OCI-LY3 (cell line): ENCODE results near the gene COL1A2.

Source experiments
- H2AFZ ChIP-seq: fragments of 200-600, 300-600 bp; shearing (Covaris generic); 2 replicates; pipeline ENCODE4 v1.6.0; 2014; ENCODE audit warnings: antibody characterized with exemption, low read depth, low read length
- H3K27ac ChIP-seq: fragments of 200-600, 300-600 bp; sonication (generic); 2 replicates; pipeline ENCODE4 v1.5.1; 2014; ENCODE audit warnings: mild to moderate bottlenecking, low read length, moderate library complexity, mixed read lengths
- H3K27me3 ChIP-seq: fragments of 200-600, 300-600 bp; sonication (generic); 2 replicates; pipeline ENCODE4 v1.6.1; 2014; ENCODE audit warnings: low read depth, low read length, mixed read lengths
- H3K36me3 ChIP-seq: fragments of 200-600, 300-600 bp; sonication (generic); replicated peaks from 2 replicates; pipeline ENCODE3; 2014; ENCODE audit warnings: low read depth, low read length, mixed read lengths
- H3K4me1 ChIP-seq: fragments of 300-600, 200-600 bp; sonication (generic); 2 replicates; pipeline ENCODE4 v1.6.1; 2014; ENCODE audit warnings: low read length, mixed read lengths
- H3K4me2 ChIP-seq: fragments of 200-600, 300-600 bp; sonication (generic); 2 replicates; pipeline ENCODE4 v1.6.1; 2014; ENCODE audit warnings: low read length, mixed read lengths
- H3K4me3 ChIP-seq: fragments of 300-600, 200-600 bp; sonication (generic); 2 replicates; pipeline ENCODE4 v1.5.1; 2014; ENCODE audit warnings: antibody characterized with exemption, mild to moderate bottlenecking, low read length, moderate library complexity
- H3K79me2 ChIP-seq: fragments of 300-600, 200-600 bp; shearing (Covaris generic); 2 replicates; pipeline ENCODE4 v1.6.1; 2014; ENCODE audit warnings: mild to moderate bottlenecking, low read length, mixed read lengths
- H3K9ac ChIP-seq: fragments of 300-600, 200-600 bp; shearing (Covaris generic); 2 replicates; pipeline ENCODE4 v1.6.0; 2014; ENCODE audit warnings: mild to moderate bottlenecking, low read length, moderate library complexity
- H3K9me3 ChIP-seq: fragments of 200-600, 300-600 bp; shearing (Covaris generic); 2 replicates; pipeline ENCODE4 v1.6.1; 2014; ENCODE audit warnings: low read length, mixed read lengths; ENCODE audit not compliant: insufficient read depth
- H4K20me1 ChIP-seq: fragments of 200-600, 300-600 bp; sonication (generic); 2 replicates; pipeline ENCODE4 v1.6.1; 2016; ENCODE audit warnings: low read length, mixed read lengths; ENCODE audit not compliant: insufficient read depth
- EZH2phosphoT487 ChIP-seq: fragments of 200-600 bp; shearing (Covaris generic); IDR thresholded peaks from 2 replicates; pipeline ENCODE4 v1.6.1; 2018; ENCODE audit warnings: antibody characterized with exemption, mixed run types, low read depth
- TF ChIP-seq, protein P1 (sequence below): fragments of 200-600, 300-600 bp; sonication (generic); IDR thresholded peaks from 2 replicates; pipeline ENCODE4 v1.5.1; 2014; ENCODE audit warnings: antibody characterized with exemption, low read length, low read depth

The COL1A2 gene

DNA sequence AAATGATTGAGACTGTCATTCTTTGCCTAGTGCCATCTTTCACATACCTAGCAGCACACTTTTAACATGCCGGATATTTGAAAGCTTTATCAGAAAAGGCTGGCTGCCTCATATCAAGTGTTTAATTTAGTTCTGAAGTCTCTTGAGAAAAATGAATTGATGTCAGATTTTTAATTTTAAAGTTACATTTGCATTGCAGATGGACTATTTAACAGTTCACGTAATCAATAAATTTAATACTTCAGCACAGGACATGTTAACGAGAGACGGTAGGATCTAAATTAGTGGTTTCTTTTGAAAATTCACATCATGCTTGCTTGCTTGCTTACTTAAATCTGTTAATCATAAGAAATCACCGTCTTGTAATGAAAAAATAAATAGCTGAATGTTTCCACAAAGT is 51.6 kb downstream of the COL1A2 start:
- H3K4me2 ChIP-seq: no peak overlapping the region
- TF ChIP-seq, protein P1, sequence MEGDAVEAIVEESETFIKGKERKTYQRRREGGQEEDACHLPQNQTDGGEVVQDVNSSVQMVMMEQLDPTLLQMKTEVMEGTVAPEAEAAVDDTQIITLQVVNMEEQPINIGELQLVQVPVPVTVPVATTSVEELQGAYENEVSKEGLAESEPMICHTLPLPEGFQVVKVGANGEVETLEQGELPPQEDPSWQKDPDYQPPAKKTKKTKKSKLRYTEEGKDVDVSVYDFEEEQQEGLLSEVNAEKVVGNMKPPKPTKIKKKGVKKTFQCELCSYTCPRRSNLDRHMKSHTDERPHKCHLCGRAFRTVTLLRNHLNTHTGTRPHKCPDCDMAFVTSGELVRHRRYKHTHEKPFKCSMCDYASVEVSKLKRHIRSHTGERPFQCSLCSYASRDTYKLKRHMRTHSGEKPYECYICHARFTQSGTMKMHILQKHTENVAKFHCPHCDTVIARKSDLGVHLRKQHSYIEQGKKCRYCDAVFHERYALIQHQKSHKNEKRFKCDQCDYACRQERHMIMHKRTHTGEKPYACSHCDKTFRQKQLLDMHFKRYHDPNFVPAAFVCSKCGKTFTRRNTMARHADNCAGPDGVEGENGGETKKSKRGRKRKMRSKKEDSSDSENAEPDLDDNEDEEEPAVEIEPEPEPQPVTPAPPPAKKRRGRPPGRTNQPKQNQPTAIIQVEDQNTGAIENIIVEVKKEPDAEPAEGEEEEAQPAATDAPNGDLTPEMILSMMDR: no peak
- no peak for TF ChIP-seq EZH2phosphoT487
- H3K4me1 ChIP-seq: peaks cover 2% of the 10 kb centered on the region; the same call in 1 of the 2 replicates
- no peaks in the 10 kb centered on the region for H3K9me3 ChIP-seq
- H3K36me3 ChIP-seq: no peaks in the 10 kb centered on the region
- no peak overlapping the region for H3K4me3 ChIP-seq
- no peak overlapping the region for H3K27ac ChIP-seq
- H3K27me3 ChIP-seq: peaks cover 22% of the 10 kb centered on the region
- no peaks in the 10 kb centered on the region for H3K79me2 ChIP-seq
- no peaks in the 10 kb centered on the region for H4K20me1 ChIP-seq
- no peak overlapping the region for H3K9ac ChIP-seq
- no peak overlapping the region for H2AFZ ChIP-seq

DNA sequence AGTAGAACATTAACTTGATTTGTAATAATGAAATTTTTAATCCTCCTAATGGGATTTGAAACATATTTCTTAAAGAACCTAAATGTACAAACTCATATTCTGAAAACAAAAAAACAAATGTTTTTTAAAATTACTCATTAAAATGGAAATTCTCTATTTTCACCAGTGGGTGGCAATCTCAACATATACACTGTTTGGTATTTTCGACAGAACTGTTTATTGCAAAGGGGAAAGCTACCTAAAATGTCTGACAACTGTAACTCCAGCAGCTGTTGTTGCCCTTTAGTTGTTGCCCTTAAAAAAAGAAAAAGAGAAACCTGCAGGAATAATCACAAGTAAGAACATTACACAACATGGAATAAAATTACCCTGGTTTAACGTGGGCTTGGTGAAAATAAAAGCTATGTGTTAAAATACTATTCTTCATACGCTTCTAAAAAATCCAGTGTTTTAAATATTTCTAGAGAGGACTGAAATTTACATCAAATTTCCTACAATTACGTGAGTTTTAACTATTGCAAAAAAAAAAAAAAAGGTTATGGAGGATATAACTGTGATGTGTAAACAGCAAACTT is 54.5 kb downstream of the COL1A2 start:
- Histone ChIP-seq H3K36me3 (no peaks in the 10 kb centered on the region), H2AFZ (peak overlapping the region; percentile 71), H3K4me2 (peak overlapping the region; percentile 50), H3K79me2 (no peaks in the 10 kb centered on the region), H3K27ac (no peak overlapping the region), H3K4me3 (0 out of 2 replicates have a peak overlapping the region, but pooled peaks have one; percentile 9), H4K20me1 (no peaks in the 10 kb centered on the region), H3K27me3 (peaks cover 22% of the 10 kb centered on the region), H3K9me3 (no peaks in the 10 kb centered on the region), H3K9ac (no peak overlapping the region), H3K4me1 (peaks cover 2% of the 10 kb centered on the region; the same call in 1 of the 2 replicates)
- TF ChIP-seq, protein P1: peak; percentile 83
- no peak for TF ChIP-seq EZH2phosphoT487

DNA sequence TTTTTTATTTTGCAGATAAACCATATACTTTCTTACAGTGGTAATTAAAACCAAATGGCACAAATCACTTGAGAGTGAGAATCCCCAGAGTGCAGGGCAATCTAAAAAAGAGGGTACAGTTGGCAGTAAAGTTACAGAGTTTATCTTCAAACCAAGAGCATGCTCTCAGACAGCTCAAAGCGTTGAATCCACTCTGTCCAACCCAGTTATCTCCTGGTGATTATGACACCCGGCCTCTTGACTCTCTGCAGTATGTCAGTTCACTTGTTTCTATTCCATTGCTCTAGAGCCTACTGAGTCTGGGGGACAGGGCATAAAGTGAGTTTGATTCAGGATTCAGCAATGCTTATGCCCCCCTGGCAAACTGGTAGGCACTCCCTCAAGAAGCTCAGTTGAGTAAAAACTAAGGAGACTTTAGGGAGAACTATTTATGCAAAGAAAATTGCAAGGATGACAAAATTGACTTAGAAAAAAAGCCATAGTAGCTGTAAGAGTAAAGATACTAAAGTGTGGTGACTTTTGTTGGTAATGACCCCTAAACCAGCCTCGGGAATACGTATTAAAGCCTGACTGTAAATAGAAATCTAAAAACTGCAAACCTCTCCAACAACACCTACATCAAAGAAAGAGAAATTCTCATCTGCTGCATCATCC is 55.5 kb downstream of the COL1A2 start:
- Histone ChIP-seq H3K79me2 (no peaks in the 10 kb centered on the region), H3K4me1 (peaks cover 2% of the 10 kb centered on the region; the same call in 1 of the 2 replicates), H4K20me1 (no peaks in the 10 kb centered on the region), H3K9me3 (no peaks in the 10 kb centered on the region), H3K27me3 (peaks cover 15% of the 10 kb centered on the region), H3K9ac (no peak overlapping the region), H3K27ac (no peak overlapping the region), H2AFZ (no peak overlapping the region), H3K36me3 (no peaks in the 10 kb centered on the region), H3K4me3 (no peak overlapping the region), H3K4me2 (no peak overlapping the region)
- TF ChIP-seq EZH2phosphoT487: no peak
- TF ChIP-seq, protein P1: no peak

DNA sequence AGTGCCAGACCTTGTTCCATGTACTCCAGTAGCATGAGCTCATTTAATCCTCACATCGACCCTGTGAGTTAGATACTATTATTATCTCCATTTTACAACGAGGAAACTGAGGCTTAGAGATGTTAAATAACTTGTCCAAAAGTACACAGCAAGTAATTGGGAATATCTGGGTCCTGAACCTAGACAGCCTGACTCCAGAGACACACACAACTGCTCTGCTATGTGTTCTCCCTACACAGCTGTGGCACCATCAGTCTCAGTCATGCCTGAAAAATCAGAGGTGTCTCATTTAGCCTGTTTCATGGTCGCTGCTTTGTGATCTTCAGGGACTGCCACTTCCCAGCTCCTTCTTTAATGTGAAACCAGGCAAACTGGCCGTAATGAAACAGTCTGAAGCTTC is 56.5 kb downstream of the COL1A2 start:
- Histone ChIP-seq H3K9me3 (no peaks in the 10 kb centered on the region), H4K20me1 (no peaks in the 10 kb centered on the region), H3K36me3 (no peaks in the 10 kb centered on the region), H3K4me3 (no peak overlapping the region), H3K27me3 (peaks cover 5% of the 10 kb centered on the region; the same call in 1 of the 2 replicates), H2AFZ (no peak overlapping the region), H3K4me2 (no peak overlapping the region), H3K27ac (no peak overlapping the region), H3K4me1 (peaks cover 3% of the 10 kb centered on the region; the same call in 1 of the 2 replicates), H3K9ac (no peak overlapping the region), H3K79me2 (no peaks in the 10 kb centered on the region)
- TF ChIP-seq, protein P1: no peak
- TF ChIP-seq EZH2phosphoT487: no peak
